Brain microvascular endothelial cell (primary cell): ENCODE measurements around the gene PSIP1.
A peak's percentile ranks its signal among the peaks of the same experiment; 100 is the strongest.

Experiments used
- DNase-seq: peaks from one replicate; pipeline ENCODE4 v3.0.0-alpha.2; 2020
- H3K27ac ChIP-seq: fragments of 250-450 bp; sonication (Bioruptor Pico); 2 replicates; pipeline ENCODE4 v1.5.1; 2020; ENCODE audit warnings: mild to moderate bottlenecking, moderate library complexity
- H3K27me3 ChIP-seq: fragments of 250-450 bp; sonication (Bioruptor Pico); replicated peaks from 2 replicates; pipeline ENCODE4 v1.5.1; 2020; ENCODE audit warnings: mild to moderate bottlenecking
- H3K36me3 ChIP-seq: fragments of 250-450 bp; sonication (Bioruptor Pico); replicated peaks from 2 replicates; pipeline ENCODE4 v1.5.1; 2020; ENCODE audit warnings: mild to moderate bottlenecking
- H3K4me3 ChIP-seq: 2 replicates; pipeline ENCODE4 v1.5.1; 2011; ENCODE audit warnings: low read depth, mild to moderate bottlenecking, control low read depth, low read length, moderate library complexity
- in situ Hi-C: cut with HindIII; loops from 2 replicates; pipeline ENCODE4 v1.10.0; 2017; ENCODE audit warnings: low sequenced_read_pairs, low pct_ligation_motif_present
- TF ChIP-seq, protein P1 (sequence below): IDR thresholded peaks from 2 replicates; pipeline ENCODE4 v1.5.1; 2011; ENCODE audit warnings: low read depth, mild to moderate bottlenecking, moderate library complexity, low read length, control low read depth, inconsistent platforms; ENCODE audit errors: missing control alignments

The PSIP1 gene

DNA sequence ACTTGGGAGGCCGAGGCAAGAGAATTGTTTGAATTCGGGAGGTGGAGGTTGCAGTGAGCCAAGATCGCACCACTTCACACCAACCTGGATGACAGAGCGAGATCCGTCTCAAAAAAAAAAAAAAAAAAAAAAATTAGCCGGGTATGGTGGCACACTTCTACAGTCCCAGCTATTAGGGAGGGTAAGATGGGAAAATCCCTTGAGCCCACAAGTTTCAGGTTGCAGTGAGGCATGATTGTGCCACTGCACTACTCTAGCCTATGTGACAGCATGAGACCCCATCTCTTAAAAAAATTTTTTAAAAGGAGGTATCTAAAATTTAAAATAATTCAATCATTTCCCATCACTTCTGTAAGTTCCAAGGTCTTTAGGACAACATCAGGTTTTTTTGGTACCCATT, 26.0 kb downstream of the PSIP1 start:
- no peaks in the 10 kb centered on the region for H3K27me3 ChIP-seq
- no peaks in the 10 kb centered on the region for H3K36me3 ChIP-seq
- TF ChIP-seq, protein P1, sequence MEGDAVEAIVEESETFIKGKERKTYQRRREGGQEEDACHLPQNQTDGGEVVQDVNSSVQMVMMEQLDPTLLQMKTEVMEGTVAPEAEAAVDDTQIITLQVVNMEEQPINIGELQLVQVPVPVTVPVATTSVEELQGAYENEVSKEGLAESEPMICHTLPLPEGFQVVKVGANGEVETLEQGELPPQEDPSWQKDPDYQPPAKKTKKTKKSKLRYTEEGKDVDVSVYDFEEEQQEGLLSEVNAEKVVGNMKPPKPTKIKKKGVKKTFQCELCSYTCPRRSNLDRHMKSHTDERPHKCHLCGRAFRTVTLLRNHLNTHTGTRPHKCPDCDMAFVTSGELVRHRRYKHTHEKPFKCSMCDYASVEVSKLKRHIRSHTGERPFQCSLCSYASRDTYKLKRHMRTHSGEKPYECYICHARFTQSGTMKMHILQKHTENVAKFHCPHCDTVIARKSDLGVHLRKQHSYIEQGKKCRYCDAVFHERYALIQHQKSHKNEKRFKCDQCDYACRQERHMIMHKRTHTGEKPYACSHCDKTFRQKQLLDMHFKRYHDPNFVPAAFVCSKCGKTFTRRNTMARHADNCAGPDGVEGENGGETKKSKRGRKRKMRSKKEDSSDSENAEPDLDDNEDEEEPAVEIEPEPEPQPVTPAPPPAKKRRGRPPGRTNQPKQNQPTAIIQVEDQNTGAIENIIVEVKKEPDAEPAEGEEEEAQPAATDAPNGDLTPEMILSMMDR: no peak
- in situ Hi-C loops: no loop called here
- no peak overlapping the region for H3K27ac ChIP-seq
- H3K4me3 ChIP-seq: no peak overlapping the region
- DNase-seq: no peak

DNA sequence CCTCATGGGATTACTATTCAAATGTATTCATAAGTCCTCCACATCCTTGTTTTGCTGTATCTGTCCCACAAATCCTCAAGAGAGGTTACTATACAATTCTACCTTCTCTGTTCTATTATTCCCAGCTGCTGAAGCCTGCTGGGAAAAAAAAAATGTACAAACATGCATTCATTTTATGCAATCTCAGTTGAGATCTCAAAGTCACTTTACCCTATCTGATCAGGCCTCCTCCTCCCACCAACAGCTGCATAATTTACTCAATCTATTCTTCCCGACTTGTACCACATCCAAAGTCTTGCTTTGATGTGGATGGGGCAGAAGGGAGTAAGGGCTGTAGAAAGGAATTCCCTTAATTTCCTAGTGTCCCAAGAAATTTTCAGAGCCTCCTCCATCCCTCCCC, 28.6 kb downstream of the PSIP1 start:
- Histone ChIP-seq H3K4me3 (no peak overlapping the region), H3K36me3 (no peaks in the 10 kb centered on the region), H3K27me3 (no peaks in the 10 kb centered on the region), H3K27ac (no peak overlapping the region)
- TF ChIP-seq, protein P1: no peak
- no peak for DNase-seq
- in situ Hi-C loops: no loop called here

DNA sequence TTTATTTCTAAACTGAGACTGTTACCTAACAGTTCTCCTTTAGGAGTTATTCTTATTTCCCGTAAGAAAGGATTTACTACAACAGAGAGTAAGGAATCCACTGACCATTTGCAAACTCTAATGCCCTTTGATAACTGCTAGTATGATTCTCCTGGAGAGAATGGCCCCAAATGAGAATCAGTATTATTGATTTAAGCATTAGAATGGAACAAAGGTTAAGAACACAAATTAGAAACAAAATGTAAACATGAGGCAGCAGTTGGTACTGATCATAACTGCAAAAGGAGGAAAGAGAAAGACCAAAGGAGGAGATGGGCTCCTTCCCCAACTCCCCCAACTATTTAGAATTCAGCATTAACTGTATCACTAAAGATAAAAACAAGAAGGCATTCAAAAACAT, 30.7 kb downstream of the PSIP1 start:
- no peaks in the 10 kb centered on the region for H3K36me3 ChIP-seq
- TF ChIP-seq, protein P1: no peak
- no peak overlapping the region for H3K27ac ChIP-seq
- H3K27me3 ChIP-seq: no peaks in the 10 kb centered on the region
- in situ Hi-C loops: no loop called here
- no peak for DNase-seq
- no peak overlapping the region for H3K4me3 ChIP-seq

DNA sequence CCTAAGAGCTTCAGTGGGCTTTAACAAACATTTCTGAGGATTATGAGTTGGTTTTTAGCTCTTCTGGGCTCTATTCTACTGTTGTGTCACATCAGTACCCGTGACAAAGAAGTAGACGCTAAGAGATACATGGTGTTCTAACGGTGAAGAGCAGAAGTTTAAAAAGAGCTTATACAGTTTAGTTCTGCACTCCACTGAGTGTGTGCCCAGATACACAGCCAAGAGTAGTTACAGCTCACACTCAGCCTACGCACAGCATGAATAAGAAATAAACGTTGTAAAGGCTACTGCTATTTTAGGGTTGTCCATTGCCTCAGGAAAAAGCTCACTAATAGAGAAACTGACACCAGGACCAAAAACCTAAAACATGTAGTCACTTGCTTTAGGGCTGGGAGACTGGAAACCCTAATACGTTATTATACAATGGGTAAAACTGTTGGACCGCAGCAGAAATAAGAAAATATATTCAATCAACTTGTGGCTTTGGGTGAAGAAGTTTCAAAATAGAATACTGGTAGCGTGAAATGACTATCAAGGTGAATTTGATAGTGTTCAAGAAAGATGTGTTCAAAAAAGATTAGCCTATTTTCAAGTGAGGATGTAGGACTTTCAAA, 34.7 kb downstream of the PSIP1 start:
- in situ Hi-C loops: no loop called here
- Histone ChIP-seq H3K4me3 (no peak overlapping the region), H3K36me3 (no peaks in the 10 kb centered on the region), H3K27ac (no peak overlapping the region), H3K27me3 (no peaks in the 10 kb centered on the region)
- TF ChIP-seq, protein P1: no peak
- DNase-seq: no peak

DNA sequence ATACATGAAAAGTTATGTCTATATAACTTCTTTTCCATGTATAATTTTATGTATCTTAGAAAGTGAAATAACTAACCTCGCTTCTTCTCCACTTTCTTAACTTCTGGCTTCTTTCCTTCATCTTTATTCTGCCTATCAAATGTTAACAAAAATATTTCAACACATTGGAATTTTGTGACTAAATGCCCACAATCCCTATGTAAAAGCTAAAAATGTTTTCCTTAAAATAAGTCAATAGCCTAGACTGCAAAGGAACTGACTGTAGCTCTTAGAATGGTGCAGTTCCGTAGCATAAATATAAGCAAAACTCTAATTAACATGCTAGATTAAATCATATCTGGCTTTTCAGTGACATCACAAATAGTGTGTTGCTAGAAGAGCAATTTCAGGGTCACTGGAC, 40.9 kb downstream of the PSIP1 start:
- Histone ChIP-seq H3K4me3 (no peak overlapping the region), H3K27ac (no peak overlapping the region), H3K27me3 (no peaks in the 10 kb centered on the region), H3K36me3 (peaks cover 22% of the 10 kb centered on the region)
- no peak for DNase-seq
- in situ Hi-C loops: no loop called here
- TF ChIP-seq, protein P1: no peak

DNA sequence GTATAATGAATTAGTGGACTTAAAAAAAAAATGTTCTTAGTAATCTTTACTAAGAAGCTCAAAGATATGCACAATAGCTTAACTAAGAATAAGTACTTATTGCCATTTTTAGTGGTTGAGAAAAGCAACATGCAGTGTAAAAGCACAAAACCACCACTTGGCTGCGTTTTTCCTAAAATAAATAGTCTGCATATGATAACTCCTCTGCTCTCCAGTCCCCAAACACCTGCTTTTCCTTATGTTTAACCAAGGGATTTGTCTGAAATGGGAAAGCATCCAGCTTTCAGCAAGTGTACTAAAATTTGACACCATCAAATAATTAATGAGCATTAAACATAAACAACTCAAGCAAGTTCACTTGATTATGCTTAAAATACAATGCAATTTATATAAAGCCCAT, 41.4 kb downstream of the PSIP1 start:
- TF ChIP-seq, protein P1: no peak
- Histone ChIP-seq H3K27ac (no peak overlapping the region), H3K36me3 (peaks cover 22% of the 10 kb centered on the region), H3K27me3 (no peaks in the 10 kb centered on the region), H3K4me3 (no peak overlapping the region)
- peak; percentile 1 for DNase-seq
- in situ Hi-C loops: no loop called here
